Panc1 (cell line): ENCODE measurements around the gene SHB.

Experiments used
- SIN3A ChIP-seq: IDR thresholded peaks from 2 replicates; pipeline ENCODE4 v1.6.1; 2012; ENCODE audit warnings: low read depth, mild to moderate bottlenecking, low read length, moderate library complexity, borderline replicate concordance; ENCODE audit not compliant: insufficient read depth
- TCF7L2 ChIP-seq: IDR thresholded peaks from 2 replicates; pipeline ENCODE4 v1.6.1; 2011; ENCODE audit warnings: mild to moderate bottlenecking, low read depth, low read length, inconsistent platforms
- TF ChIP-seq, protein P1 (sequence below): fragments of 450-650 bp; IDR thresholded peaks from 2 replicates; pipeline ENCODE4 v1.5.1; 2017; ENCODE audit warnings: mild to moderate bottlenecking

DNA sequence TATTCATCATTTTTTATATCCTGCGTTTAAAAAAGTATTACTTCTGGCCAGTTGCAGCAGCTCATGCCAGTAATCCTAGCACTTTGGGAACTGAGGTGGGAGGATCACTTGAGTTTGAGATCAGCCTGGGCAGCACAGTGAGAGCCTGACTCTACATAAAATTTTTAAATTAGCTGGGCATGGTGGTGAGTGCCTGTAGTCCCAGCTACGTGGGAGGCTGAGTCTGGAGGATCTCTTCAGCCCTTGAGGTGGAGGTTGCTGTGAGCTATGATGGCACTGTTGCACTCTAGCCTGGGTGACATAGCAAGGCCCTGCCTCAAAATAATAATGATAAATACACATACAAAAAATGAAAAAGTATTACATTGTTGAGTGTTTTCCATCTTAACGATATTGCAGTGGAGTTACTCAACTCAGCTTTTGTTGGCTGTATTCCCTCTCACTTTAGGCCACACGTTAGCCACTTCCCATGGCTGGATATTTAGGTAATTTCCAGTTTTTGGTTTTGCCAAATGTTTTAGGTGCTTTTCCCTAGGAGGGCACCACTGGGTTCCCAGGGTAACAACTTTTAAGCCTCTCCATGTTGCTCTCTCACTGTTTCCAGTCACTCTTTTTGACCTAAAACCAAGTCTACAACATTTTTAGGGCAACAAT, 20.6 kb downstream of the SHB start:
- no peak for TF ChIP-seq SIN3A
- TF ChIP-seq, protein P1, sequence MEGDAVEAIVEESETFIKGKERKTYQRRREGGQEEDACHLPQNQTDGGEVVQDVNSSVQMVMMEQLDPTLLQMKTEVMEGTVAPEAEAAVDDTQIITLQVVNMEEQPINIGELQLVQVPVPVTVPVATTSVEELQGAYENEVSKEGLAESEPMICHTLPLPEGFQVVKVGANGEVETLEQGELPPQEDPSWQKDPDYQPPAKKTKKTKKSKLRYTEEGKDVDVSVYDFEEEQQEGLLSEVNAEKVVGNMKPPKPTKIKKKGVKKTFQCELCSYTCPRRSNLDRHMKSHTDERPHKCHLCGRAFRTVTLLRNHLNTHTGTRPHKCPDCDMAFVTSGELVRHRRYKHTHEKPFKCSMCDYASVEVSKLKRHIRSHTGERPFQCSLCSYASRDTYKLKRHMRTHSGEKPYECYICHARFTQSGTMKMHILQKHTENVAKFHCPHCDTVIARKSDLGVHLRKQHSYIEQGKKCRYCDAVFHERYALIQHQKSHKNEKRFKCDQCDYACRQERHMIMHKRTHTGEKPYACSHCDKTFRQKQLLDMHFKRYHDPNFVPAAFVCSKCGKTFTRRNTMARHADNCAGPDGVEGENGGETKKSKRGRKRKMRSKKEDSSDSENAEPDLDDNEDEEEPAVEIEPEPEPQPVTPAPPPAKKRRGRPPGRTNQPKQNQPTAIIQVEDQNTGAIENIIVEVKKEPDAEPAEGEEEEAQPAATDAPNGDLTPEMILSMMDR: no peak
- TF ChIP-seq TCF7L2: no peak
